Liver (tissue), 3 donors: Measurements from ENCODE around the gene RAPGEF1.

Source experiments
- SP1 ChIP-seq: IDR thresholded peaks from 2 replicates; pipeline ENCODE4 v1.6.1; 2018; ENCODE audit warnings: antibody characterized with exemption, mild to moderate bottlenecking
- TF ChIP-seq, protein P1 (sequence below): fragments of 150-350 bp; IDR thresholded peaks from 2 replicates; pipeline ENCODE4 v1.5.1; 2017; ENCODE audit warnings: improper control_type of control experiment, low read depth, low read length; ENCODE audit not compliant: missing input control
- TF ChIP-seq, protein P2 (sequence below): IDR thresholded peaks from 2 replicates; pipeline ENCODE4 v1.6.1; 2016; ENCODE audit warnings: antibody characterized with exemption, mild to moderate bottlenecking
- donor health status: healthy.
- donor health status: healthy.

DNA sequence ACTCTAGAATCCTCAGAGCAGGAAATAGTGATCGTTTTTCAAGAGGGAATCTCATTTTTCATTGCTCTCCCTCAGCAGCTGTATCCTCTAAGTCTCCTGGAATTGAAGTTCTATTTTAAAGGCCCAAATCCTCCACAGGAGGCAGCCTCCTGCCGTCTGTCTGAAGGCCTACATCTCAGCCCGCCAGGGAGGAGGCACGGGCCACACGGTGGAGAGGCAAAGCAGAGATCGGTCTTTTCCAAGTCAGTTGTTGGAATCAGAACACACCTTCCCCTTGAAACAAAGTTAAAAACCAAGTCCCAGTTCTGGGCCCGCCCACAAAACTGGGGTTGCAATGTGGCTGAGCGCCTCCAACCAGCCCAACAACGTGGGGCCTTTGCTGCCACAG lies 68.7 kb downstream of the RAPGEF1 start:
- TF ChIP-seq, protein P1, sequence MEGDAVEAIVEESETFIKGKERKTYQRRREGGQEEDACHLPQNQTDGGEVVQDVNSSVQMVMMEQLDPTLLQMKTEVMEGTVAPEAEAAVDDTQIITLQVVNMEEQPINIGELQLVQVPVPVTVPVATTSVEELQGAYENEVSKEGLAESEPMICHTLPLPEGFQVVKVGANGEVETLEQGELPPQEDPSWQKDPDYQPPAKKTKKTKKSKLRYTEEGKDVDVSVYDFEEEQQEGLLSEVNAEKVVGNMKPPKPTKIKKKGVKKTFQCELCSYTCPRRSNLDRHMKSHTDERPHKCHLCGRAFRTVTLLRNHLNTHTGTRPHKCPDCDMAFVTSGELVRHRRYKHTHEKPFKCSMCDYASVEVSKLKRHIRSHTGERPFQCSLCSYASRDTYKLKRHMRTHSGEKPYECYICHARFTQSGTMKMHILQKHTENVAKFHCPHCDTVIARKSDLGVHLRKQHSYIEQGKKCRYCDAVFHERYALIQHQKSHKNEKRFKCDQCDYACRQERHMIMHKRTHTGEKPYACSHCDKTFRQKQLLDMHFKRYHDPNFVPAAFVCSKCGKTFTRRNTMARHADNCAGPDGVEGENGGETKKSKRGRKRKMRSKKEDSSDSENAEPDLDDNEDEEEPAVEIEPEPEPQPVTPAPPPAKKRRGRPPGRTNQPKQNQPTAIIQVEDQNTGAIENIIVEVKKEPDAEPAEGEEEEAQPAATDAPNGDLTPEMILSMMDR, result no peak
- no peak for TF ChIP-seq SP1
- TF ChIP-seq, protein P2, sequence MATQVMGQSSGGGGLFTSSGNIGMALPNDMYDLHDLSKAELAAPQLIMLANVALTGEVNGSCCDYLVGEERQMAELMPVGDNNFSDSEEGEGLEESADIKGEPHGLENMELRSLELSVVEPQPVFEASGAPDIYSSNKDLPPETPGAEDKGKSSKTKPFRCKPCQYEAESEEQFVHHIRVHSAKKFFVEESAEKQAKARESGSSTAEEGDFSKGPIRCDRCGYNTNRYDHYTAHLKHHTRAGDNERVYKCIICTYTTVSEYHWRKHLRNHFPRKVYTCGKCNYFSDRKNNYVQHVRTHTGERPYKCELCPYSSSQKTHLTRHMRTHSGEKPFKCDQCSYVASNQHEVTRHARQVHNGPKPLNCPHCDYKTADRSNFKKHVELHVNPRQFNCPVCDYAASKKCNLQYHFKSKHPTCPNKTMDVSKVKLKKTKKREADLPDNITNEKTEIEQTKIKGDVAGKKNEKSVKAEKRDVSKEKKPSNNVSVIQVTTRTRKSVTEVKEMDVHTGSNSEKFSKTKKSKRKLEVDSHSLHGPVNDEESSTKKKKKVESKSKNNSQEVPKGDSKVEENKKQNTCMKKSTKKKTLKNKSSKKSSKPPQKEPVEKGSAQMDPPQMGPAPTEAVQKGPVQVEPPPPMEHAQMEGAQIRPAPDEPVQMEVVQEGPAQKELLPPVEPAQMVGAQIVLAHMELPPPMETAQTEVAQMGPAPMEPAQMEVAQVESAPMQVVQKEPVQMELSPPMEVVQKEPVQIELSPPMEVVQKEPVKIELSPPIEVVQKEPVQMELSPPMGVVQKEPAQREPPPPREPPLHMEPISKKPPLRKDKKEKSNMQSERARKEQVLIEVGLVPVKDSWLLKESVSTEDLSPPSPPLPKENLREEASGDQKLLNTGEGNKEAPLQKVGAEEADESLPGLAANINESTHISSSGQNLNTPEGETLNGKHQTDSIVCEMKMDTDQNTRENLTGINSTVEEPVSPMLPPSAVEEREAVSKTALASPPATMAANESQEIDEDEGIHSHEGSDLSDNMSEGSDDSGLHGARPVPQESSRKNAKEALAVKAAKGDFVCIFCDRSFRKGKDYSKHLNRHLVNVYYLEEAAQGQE, result no peak
